ENCODE data around the gene PAQR8. TPM values are rescaled to one million over a fixed set of nuclear protein-coding genes. Genes with fewer than 3 reads are reported as not detected.
"Not testable (repeated sequence)": the region's sequence is repeated elsewhere in the genome, so short reads cannot be mapped to it uniquely, and the experiment has no call there.

Gene PAQR8
- total RNA-seq, 1 experiment from 2014 or later, result 3.6 TPM

GRCh38 chr6:52424513-52424912 lies 62.6 kb downstream of the PAQR8 start:
- in situ Hi-C loops (cut with HindIII; ENCODE audit: low pct_unique_long_range_greater_than_20kb, low sequenced_read_pairs), result no loop called here
- CTCF ChIA-PET, result no interaction called here

GRCh38 chr6:52426667-52427066 lies 64.7 kb downstream of the PAQR8 start:
- TF ChIP-seq POLR2AphosphoS5 (IDR thresholded peaks at IDR 0.05; ENCODE audit: low read depth, low read length) (no peak), CTCF (IDR thresholded peaks at IDR 0.05) (no peak), SIN3A (IDR thresholded peaks at IDR 0.05; ENCODE audit: borderline replicate concordance, insufficient read depth, low read depth, low read length) (no peak), REST (IDR thresholded peaks at IDR 0.05; ENCODE audit: insufficient read depth in 1 of 2, low read depth in 2 of 2, low read length in 1 of 2) (no peak), TCF7L2 (IDR thresholded peaks at IDR 0.05; ENCODE audit: low read depth, low read length) (no peak)
- no TSS peak for BruUV-seq (replicated peaks)
- Histone ChIP-seq H3K27me3 (ENCODE audit: control insufficient read depth, insufficient read depth, low read length) (no peaks in the 10 kb centered on the region), H3K4me1 (ENCODE audit: control insufficient read depth, insufficient read depth, low read length) (peaks cover 20% of the 10 kb centered on the region), H3K9me3 (ENCODE audit: control insufficient read depth, insufficient read depth, low read depth, low read length) (no peaks in the 10 kb centered on the region), H3K27ac (ENCODE audit: low read length) (no peak overlapping the region), H3K4me3 (ENCODE audit: low read depth in 2 of 2, low read length in 2 of 2) (no peak overlapping the region), H3K36me3 (ENCODE audit: control insufficient read depth, insufficient read depth, low read length) (no peaks in the 10 kb centered on the region)
- ChIA-PET POLR2A (no interaction called here), CTCF (interaction anchor here (0.6 kb wide), 1 partner anchor 80 kb away, joined by 3 read pairs; no protein-coding TSS in a partner anchor)
- in situ Hi-C loops (cut with HindIII; ENCODE audit: low pct_unique_long_range_greater_than_20kb, low sequenced_read_pairs), result no loop called here
- DNase-seq (ENCODE audit: low read depth, low spot score) (no peak), ATAC-seq (no peak)
- intact Hi-C loops (cut with micrococcal nuclease; ENCODE audit: unreplicated experiment), result no loop called here

More at GRCh38 chr6:52424513-52424912, 62.6 kb downstream of the PAQR8 start:
- peaks cover 25% of the 10 kb centered on the region for H3K4me1 ChIP-seq (ENCODE audit: control insufficient read depth, insufficient read depth, low read length)
- no peak for ATAC-seq
- no peaks in the 10 kb centered on the region for H3K36me3 ChIP-seq (ENCODE audit: control insufficient read depth, insufficient read depth, low read length)
- H3K9me3 ChIP-seq (ENCODE audit: control insufficient read depth, insufficient read depth, low read depth, low read length), result no peaks in the 10 kb centered on the region
- POLR2A ChIA-PET, result no interaction called here
- no TSS peak for BruUV-seq (replicated peaks)
- H3K4me3 ChIP-seq (ENCODE audit: low read depth in 2 of 2, low read length in 2 of 2), result no peak overlapping the region
- TF ChIP-seq TCF7L2 (IDR thresholded peaks at IDR 0.05; ENCODE audit: low read depth, low read length), result no peak
- TF ChIP-seq REST (IDR thresholded peaks at IDR 0.05; ENCODE audit: insufficient read depth in 1 of 2, low read depth in 2 of 2, low read length in 1 of 2), result no peak
- TF ChIP-seq SIN3A (IDR thresholded peaks at IDR 0.05; ENCODE audit: borderline replicate concordance, insufficient read depth, low read depth, low read length), result no peak
- TF ChIP-seq CTCF (IDR thresholded peaks at IDR 0.05), result no peak
- no peak for DNase-seq (ENCODE audit: low read depth, low spot score)
- intact Hi-C loops (cut with micrococcal nuclease; ENCODE audit: unreplicated experiment), result no loop called here
- peak overlapping the region; percentile 51 for H3K27ac ChIP-seq (ENCODE audit: low read length)
- H3K27me3 ChIP-seq (ENCODE audit: control insufficient read depth, insufficient read depth, low read length), result no peaks in the 10 kb centered on the region

GRCh38 chr6:52433294-52433693 lies 71.3 kb downstream of the PAQR8 start:
- H3K27me3 ChIP-seq (ENCODE audit: control insufficient read depth, insufficient read depth, low read length); intact Hi-C loops (cut with micrococcal nuclease; ENCODE audit: unreplicated experiment); BruUV-seq (replicated peaks); H3K36me3 ChIP-seq (ENCODE audit: control insufficient read depth, insufficient read depth, low read length); in situ Hi-C loops (cut with HindIII; ENCODE audit: low pct_unique_long_range_greater_than_20kb, low sequenced_read_pairs); CTCF ChIA-PET; DNase-seq (ENCODE audit: low read depth, low spot score); H3K4me3 ChIP-seq (ENCODE audit: low read depth in 2 of 2, low read length in 2 of 2); H3K4me1 ChIP-seq (ENCODE audit: control insufficient read depth, insufficient read depth, low read length); H3K9me3 ChIP-seq (ENCODE audit: control insufficient read depth, insufficient read depth, low read depth, low read length); ATAC-seq; POLR2A ChIA-PET; H3K27ac ChIP-seq (ENCODE audit: low read length): not testable (repeated sequence)

Data from Panc1 (cell line).